OCI-M2 (cell line): ENCODE measurements around the gene CKS1B.
A peak's percentile ranks its signal among the peaks of the same experiment; 100 is the strongest.

Experiments
- DNase-seq: peaks from one replicate; lab custom pipeline; 2025; ENCODE audit not compliant: unreplicated experiment; lab: John Stamatoyannopoulos, UW

Gene CKS1B

GRCh38 chr1:154974102-154974807 is at the start of gene CKS1B:
Gene CKS1B (plus strand): TSS chr1:154974681. CDS start chr1:154974746, 65 bp downstream.
- peak; percentile 91 for DNase-seq

DNA sequence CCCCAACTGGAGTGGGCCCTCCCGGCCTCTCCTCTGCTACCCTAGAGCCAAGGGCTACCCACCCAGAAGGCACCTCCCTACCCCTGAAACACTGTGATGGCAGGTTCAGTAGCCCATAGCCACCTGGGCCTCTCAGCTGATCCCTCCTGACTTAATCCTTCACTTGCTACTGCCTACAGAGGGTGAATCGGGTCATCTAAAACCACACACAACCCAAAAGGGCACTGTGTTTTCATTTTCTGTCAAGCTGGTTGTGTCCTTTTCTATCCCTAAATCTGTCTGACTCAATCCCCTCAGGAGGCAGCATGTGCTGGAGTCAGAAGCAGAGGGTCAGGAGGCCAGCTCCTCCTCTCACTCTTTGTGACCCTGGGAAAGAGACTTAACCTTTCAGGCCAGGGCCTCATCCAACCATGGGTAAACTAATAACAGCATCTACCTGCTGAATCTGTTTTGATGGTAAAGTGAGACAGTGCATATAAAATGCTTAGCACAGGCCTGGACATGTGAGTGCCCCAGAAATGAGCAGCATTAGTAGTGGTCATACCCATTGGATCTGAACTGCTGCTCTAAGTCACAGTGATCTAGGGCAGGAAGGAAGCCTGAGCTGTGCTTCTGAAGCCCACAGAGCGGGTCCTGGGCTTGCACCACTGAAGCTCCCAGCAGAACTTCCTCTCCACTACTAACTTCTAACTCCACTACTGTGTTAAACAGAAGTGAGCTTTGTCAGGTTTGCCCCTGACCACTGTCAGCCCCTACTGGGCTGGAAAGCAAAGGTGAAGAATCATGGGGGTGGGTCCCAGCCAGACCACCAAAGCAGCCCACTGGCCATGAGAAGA is 48.9 kb upstream of the CKS1B start:
- DNase-seq, result no peak

DNA sequence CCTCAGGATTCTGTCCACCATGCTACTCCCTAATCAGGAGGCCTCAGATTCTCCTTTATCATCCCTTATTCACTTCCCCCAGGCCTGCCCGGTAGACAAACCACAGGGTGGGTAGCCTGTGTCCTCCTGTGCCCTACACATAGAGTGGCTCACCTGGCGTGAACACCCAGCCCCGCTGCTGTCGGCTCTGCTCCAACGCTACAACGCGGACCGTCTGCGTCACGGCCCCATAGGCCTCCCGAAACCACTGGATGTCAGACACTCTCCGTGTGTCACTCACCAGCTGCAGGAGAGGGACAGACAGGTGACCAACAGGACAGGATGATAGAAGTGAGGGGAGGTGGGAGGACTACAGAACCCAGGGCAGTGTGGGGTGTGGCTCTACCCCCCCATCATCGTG is 48.3 kb upstream of the CKS1B start:
- DNase-seq, result no peak

DNA sequence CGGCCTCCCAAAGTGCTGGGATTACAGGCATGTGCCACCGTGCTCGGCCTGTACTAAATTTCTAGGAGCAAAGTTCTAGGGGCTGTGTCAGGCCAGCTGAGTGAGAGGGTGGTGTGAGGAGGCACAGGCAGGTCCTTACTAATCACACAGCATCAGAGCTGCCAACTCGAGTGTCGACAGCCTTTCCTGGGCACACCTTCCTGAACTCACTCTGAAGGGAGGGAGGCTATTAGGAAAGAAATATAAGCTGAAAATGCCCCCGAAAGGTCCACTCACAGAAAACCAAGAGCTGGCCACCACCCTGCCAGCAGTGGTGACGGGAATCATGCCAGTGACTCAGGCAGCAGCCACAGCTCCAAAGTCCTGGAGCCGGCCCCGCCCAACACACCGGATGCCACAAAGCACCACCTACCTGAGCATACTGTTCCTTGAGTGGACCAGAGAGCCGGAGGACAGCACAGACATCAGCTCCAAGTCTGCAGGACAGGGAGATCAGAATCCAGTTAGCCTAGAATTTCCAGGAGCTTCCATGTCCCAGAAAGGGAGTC is 42.5 kb upstream of the CKS1B start:
- DNase-seq, result no peak

DNA sequence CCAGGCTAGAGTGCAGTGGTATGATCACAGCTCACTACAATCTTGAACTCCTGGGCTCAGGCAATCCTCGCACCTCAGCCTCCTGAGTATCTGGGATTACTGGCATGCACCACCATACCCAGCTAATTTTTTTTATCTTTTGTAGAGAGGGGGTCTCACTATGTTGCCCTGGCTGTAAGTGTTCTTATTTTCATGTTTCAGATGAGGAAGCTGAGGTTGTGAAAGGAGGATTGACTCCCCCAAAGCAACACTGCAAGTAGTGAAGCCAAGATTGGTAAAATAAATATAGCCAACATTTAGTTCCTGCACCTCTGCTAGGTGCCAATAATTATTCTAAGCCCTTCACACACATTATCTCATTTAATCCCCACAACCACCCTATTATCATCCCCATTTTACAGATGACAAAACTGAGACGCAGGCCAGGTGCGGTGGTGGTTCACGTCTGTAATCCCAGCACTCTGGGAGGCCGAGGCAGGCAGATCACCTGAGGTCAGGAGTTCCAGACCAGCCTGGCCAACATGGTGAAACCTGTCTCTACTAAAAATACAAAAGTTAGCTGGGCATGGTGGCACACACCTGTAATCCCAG is 40.0 kb upstream of the CKS1B start:
- DNase-seq, result no peak

DNA sequence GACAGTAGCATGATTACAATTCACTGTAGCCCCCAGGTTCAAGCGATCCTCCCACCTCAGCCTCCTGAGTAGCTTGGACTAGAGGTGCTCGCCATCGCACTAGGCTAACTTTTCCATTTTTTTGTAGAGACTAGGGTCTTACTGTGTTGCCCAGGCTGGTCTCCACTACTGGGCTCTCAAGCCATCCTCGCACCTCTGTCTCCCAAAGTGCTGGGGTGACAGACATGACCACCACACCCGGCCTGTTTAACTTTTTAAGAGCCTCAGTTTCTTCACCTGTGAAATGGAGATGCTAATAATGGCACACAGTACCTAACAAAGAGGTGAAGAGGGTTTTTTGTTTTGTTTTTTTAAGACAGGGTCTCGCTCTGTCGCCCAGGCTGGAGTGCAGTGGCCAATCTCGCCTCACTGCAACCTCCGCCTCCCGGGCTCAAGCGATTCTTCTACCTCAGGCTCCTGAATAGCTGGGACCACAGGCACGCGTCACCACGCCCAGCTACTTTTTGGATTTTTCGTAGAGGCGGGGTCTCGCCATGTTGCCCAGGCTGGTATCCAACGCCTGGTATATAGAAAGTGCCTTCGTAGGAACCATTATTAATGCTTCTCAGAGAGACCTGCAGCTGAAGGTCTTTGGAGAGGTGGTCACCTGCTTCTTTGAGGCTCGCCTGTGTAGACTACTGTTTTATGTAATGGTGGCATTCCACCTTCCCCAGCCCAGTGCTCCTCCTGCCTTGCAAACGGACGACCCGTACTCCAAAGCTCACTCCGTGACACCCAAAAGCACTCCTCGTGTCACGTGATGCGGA is 38.5 kb upstream of the CKS1B start:
- no peak for DNase-seq

DNA sequence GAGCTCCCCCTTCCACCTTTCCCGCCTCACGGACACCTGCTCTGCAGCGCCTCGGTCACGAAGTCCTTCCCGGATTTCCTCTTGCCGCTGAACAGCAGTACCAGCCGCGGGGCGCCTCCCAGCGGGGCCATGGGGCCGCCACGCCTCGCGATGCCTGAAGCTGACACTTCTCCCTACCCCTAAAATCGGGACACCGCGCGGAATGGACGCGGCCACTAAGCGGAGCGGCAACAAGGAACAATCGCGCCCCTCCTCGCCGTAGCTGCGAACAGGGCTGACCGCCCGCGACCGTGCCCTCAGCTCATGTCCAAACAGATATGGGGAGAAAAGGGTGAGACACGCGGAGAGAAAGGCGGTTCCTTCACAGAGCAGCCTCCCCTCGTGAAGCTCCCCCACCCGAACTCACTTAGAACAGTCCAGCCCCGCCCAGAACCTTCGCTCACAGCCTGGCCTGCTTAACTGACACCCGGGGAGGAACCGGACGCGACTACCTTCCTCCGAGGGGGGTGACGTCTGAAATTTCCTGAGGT is 37.9 kb upstream of the CKS1B start, which contains the start of gene PMVK:
Gene PMVK (minus strand): TSS at position 165 of the 530 bp plus-strand sequence. CDS start 34 bp downstream, at position 131.
- DNase-seq, result peak; percentile 57

DNA sequence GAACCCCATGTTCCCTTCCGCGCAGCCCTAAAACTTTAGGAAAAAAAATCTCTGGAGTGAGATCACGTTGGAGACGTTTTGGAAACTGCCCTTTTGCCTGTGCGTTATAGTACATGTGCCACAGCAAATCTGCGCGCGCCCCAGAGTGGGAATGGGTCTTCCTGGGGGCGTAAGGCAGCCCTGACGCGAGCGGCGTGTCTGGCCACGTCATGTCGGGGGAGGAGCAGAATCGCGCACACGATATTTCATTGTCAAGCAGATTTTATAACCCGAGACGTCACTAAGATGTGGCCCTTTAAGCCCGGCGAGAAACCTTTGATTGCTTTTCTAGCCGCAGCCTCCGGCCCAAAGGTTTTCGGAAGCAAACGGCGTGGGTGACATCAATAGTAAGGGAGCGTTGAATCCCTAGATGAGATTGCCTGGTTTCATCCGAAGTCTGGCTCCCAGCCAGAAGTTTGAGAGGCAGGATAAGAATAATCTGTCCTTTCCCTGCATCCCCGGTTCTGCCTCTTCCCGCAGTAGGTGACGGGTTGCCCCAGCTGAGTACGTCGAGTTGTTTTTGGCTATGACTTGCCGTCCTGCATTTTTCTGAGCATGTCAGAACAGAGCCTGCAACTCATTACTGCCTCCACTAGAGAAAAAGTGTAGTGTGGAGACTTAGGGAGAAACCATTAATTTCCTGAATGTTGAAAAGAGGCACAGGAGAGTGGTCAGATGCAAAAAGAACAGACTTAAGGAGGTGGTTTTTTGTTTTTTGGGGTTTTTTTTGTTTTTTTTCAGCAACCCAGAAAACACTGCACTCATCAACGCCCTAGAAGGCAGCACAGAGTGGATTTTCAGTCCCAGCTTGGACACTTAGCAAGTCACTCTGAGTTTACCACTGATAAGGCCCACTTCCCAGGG is 37.1 kb upstream of the CKS1B start:
- DNase-seq, result peak; percentile 32

- DNase-seq, result no peak
These were observed 36.5 kb upstream of the CKS1B start for GRCh38 chr1:154937988-154938386.

DNA sequence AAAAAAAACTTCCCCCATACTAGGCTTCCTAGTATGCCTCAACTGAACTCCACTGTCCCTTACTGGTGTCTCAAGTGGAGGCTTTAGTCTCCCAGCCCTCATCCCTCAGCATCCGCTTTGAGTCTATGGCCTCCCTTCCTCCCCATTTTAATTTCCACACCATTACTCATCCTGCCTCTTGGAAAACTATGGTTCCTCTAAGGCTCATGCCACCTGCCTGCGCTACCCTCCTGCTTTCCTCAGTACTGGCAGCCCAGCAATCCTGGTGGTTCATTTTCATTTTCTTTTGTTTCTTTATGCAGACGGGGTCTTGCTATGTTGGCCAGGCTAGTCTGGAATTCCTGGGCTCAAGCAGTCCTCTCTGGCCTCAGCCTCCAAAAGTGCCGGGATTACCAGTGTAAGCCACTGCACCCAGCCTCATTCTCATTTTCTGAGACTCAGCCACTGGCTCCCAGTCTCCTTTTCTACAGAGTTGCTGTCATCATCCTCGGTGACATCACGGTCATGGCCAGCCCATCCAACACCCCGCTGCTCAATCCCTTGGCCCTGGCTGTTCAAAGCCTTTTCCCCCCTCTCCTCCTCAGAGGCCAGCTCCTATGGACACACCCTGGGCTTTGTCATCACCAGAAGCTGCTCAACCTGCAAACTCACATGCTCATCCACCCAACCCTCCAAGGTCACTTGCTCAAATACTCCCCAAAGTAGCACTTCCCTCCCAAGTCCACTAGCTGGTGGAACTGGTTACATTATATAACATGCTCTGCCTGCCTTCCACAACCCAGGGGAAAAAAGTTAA is 35.7 kb upstream of the CKS1B start:
- DNase-seq, result no peak

DNA sequence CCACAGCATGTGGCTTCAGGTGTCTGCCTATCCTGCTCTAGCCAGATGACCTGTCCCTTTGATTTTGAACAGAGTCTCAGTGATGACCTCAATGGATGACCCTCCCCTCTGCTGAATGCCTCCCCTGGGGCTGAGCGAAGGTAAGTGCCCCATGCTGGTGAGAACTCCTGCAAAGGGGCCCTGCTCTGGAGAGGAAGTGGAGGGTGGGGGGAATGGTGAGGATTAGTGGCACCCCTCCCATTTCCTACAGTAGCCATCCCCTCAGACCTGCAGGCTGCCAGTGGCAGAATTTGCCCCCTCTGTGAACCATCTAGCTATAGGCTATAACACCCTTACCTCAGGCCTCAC is 34.3 kb upstream of the CKS1B start:
- no peak for DNase-seq

DNA sequence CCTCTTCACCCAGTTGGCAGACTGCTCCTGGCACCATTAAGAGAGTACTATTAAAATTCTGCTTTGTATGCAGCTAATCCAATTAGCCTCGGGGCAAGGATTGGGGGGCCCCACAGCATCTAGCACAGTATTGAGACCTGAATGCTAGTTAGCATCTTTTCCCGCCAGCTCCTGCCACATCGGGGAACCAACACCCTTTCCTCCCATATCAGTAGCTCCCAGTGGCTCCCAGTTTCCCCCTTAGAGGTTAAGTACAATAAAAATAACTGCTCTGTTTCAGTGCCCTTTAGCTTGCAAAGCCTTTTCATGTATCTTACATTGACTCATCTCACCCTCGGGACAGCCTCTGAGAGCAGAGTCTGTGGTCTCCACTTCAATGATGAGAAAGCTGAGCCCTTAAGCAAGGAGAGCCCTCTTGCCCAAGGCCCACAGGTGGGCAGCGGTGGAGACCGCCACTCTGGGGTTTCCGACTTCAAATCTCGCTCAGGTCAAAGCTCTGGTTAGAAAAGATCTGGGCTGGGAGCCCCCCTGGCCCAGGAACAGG is 33.8 kb upstream of the CKS1B start:
- no peak for DNase-seq

- DNase-seq, result no peak
These were observed 33.0 kb upstream of the CKS1B start for GRCh38 chr1:154941333-154942013.

DNA sequence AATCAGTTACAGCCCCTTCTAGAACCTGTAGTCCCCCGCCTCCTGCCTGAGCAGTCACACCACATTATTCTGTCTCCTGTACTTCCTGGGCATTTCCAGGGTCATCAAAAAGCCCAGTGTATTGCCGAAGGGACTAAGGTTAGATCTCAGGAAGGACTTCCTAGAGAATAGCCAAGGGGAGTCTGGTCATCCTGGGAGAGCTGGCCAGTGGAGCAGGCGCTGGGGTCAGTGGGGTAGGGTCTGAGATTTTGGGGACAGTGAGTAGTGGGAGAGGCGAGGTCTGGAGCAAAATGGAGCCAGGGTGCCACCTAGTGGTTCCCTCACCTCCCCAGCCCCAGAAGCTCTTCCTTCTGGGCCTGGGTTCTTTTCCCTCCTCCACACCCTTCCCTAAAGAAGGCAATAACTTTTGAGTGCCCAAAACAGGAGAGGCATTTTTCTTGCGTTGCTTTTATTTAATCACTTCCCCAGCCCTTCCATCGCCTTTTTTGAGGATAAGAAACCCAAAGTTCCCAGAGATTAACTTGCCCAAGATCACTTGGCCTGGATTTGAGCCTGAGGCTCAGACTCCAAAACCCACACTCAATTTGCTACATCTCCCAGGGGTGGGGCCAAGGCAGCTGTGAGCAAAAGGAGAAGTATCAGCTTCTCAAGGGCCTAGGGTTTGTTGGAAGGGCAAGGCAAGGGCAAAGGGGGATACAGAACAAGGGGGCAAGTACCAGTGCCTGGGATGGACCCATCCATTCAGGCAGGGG is 30.7 kb upstream of the CKS1B start:
- no peak for DNase-seq

DNA sequence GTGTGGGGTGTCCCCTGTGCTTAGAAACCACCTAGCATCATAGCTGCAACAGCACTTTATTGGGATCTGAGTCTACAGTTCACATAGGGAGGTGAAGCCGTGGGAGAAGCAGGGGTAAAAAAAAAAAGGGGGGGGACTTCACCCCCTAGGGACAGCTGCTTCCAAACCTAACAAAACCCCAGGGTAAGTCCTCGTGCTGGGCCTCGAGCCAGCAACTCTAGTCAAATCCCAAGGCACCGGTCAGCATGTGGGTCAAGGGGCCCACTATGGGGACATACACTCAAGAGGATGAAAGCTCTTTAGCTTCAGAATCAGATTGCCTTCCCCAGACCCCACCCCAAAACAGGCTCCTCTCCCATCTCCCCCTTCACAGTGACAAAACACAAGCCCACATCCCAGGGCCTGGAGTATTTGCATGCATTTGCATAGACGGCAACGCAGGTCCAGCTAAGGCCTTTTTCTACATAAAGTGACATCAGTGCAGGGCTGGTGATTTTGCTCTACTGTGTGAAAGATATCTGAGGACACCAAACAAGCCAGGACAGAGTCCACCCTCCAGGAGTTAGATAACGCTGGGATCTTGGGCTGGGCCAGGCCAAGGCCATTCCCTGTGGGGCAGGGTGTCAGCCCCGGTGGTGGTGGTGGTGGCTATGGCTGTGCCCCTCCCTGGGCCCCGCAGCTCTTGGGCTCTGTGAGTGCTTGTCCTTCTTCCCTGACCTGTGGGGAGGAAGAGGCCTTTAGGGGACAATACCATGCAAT is 29.9 kb upstream of the CKS1B start:
- no peak for DNase-seq

DNA sequence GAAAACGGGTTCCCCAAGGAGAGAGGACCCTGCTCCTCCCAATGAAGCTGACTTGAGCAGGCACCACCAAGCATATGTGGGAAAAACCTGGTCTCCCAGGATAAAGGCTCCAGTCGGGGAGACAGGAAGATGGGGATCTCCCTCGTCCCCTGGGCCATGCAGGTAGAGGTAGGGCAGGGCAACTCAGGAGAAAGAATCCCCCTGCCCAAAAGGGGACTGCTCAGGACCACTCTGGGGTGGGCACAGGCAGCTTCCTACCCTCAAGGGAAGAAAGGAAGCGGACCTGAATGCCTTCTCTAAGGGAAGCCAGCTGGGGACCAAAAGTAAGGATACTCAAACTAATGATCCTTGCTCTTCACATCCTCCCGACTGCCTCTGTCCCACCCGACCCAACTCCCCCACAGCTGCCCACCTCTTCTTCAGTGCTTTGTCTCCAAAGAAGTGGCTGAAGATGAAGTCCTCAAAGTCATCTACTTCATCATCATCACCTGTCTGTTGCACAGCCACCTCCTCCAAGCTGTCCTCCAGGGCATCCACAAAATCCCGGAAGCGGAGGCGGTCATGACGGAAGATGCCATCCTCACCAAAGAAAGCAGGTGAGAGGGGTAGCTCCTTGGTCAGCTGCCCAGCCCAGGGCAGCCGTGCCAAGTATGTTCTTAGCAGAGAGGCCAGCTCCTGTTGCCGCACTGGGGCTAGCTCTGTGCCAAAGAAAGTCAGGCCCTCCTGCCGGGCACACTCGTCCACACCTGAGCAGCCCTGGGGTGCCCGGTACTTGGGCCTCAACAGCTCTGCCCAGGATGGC is 29.1 kb upstream of the CKS1B start:
- no peak for DNase-seq
